ENCODE data around the gene ATP6V1A. TPM values are rescaled to one million over a fixed set of nuclear protein-coding genes. Genes with fewer than 3 reads are reported as not detected.

ATP6V1A gene
- total and polyA plus RNA-seq, 2 of the 13 experiments (the other 11 are each of a cell fraction or from before 2014, with no cell fraction given): 23.4 to 95.1 TPM

GRCh38 chr3:113754494-113755159 lies 7.8 kb downstream of the ATP6V1A start:
- POLR2A ChIA-PET: no interaction called here
- no peak for FAIRE-seq
- H3K79me2 ChIP-seq (ENCODE audit: insufficient read depth, low read length): peaks cover 67% of the 10 kb centered on the region

More at GRCh38 chr3:113754494-113755159, 7.8 kb downstream of the ATP6V1A start:
- H3K36me3 ChIP-seq (replicated peaks in 1 of 2; ENCODE audit: control insufficient read depth in 1 of 2, insufficient read depth in 2 of 2, low read length in 2 of 2): no peaks in the 10 kb centered on the region
- BruUV-seq (replicated peaks): no TSS peak
- no peak overlapping the region for H3K27ac ChIP-seq (ENCODE audit: extremely low read length, insufficient read depth, low read length)
- no peak overlapping the region for H3K4me3 ChIP-seq (replicated peaks in 1 of 3; ENCODE audit: insufficient read depth in 1 of 3, low read depth in 2 of 3, low read length in 3 of 3)
- in situ Hi-C loops (cut with HindIII; ENCODE audit: extremely low pct_ligation_motif_present, low pct_unique_long_range_greater_than_20kb): no loop called here
- H3K4me1 ChIP-seq (ENCODE audit: insufficient read depth, low read length): peaks cover 10% of the 10 kb centered on the region
- no peak overlapping the region for H3K4me2 ChIP-seq (ENCODE audit: low read depth, low read length)
- 96% methylated on average over 5 of the region's 5 CpGs for WGBS (ENCODE audit: low lambda C conversion rate)
- CTCF ChIA-PET (ENCODE audit: low intra/inter-chr PET ratio, low total read pairs): no interaction called here
- ATAC-seq (no peak), DNase-seq (ENCODE audit: low spot score) (no peak)
- no peak overlapping the region for H2AFZ ChIP-seq (ENCODE audit: low read length)
- intact Hi-C loops (cut with micrococcal nuclease; ENCODE audit: unreplicated experiment): loop anchor here (1.0 kb wide), 1 partner anchor 7 kb away; the partner anchor contains the start of gene ATP6V1A
- H4K20me1 ChIP-seq (ENCODE audit: insufficient read depth, low read length): no peaks in the 10 kb centered on the region
- no peaks in the 10 kb centered on the region for H3K9me3 ChIP-seq (ENCODE audit: low read length)
- TF ChIP-seq CREM (IDR thresholded peaks at IDR 0.05) (no peak), CREM (CRISPR knock-in tag; IDR thresholded peaks at IDR 0.05) (no peak), GMEB2 (CRISPR knock-in tag; IDR thresholded peaks at IDR 0.05; ENCODE audit: low read depth) (no peak), ZNF329 (CRISPR knock-in tag; IDR thresholded peaks at IDR 0.05; ENCODE audit: low read depth) (no peak), HOXA5 (CRISPR knock-in tag; IDR thresholded peaks at IDR 0.05) (no peak), ZNF710 (CRISPR knock-in tag; IDR thresholded peaks at IDR 0.05; ENCODE audit: borderline replicate concordance) (no peak), ZNF512 (CRISPR knock-in tag; IDR thresholded peaks at IDR 0.05) (no peak), ZGPAT (CRISPR knock-in tag; IDR thresholded peaks at IDR 0.05) (no peak)
- H3K27me3 ChIP-seq (ENCODE audit: control insufficient read depth in 1 of 2, insufficient read depth in 2 of 2, low read length in 2 of 2): no peaks in the 10 kb centered on the region
- H3K9ac ChIP-seq (ENCODE audit: insufficient read depth, low read depth, low read length): no peak overlapping the region
